DMS153 (cell line): Measurements from ENCODE around the gene SYTL5.

Source experiments
- DNase-seq: peaks from one replicate; lab custom pipeline; 2025; lab: John Stamatoyannopoulos, UW

Gene SYTL5

DNA sequence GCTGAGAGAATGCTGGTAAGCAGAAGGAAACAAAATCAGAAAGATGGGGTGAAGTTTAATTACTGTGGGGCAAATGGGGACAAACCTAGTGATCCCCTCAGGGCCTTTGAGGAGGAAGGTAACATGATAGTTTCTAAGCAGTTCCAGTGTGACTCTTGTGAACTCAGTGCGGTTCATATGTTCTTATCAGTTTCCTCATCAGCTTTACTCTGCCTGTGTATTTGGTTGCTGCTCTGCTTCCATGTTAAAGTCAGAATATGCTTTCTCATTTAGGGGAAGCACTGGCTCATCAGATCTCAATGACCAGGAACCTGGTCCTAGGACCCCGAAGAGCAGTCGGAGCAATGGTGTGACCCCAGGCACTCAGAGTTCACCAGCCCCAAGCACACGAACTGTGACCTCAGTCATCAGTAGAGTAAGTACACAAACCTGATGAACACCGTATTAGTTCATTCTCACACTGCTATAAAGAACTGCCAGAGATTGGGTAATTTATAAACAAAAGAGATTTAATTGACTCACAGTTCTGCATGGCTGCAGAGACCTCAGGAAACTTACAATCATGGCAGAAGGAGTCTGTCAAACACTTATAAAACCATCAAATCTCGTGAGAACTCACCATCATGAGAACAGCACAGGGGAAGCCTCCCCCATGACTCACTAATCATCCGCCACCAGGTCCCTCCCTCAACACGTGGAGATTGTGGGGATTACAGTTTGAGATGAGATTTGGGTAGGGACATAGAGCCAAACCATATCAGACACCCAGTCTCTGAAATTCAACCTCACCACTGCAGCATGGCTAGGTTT, 83.0 kb downstream of the SYTL5 start:
- DNase-seq = no peak

- no peak for DNase-seq
These were observed 89.7 kb downstream of the SYTL5 start for GRCh38 chrX:38095971-38096529.

GRCh38 chrX:38099688-38100087, 93.3 kb downstream of the SYTL5 start:
- DNase-seq = no peak

- DNase-seq = no peak
These were observed 95.9 kb downstream of the SYTL5 start for GRCh38 chrX:38102240-38102639.

GRCh38 chrX:38102875-38103274, 96.5 kb downstream of the SYTL5 start:
- no peak for DNase-seq

GRCh38 chrX:38103857-38104812, 97.8 kb downstream of the SYTL5 start:
- no peak for DNase-seq

GRCh38 chrX:38105216-38105725, 98.9 kb downstream of the SYTL5 start:
- DNase-seq = no peak

- DNase-seq = no peak
These were observed 100.8 kb downstream of the SYTL5 start for GRCh38 chrX:38106991-38107655.

DNA sequence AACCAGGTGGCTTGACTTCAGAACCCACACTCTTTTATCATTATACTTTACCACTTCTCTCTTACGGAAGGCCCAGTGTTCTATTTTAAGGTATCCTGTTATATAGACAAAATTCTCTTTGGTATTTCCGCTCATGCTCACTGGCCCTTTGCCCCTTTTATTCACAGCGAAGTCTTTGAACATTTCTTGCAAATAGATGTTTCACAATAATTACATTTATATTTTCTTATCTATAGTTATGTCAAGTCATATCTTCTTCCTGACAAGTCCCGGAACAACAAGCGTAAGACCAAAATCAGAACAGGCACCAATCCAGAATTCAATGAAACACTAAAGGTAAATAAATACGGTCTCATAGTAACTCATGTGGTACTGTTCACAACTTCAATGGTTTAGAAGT, 102.0 kb downstream of the SYTL5 start:
- no peak for DNase-seq

GRCh38 chrX:38109042-38109898, 102.9 kb downstream of the SYTL5 start:
- DNase-seq = no peak

DNA sequence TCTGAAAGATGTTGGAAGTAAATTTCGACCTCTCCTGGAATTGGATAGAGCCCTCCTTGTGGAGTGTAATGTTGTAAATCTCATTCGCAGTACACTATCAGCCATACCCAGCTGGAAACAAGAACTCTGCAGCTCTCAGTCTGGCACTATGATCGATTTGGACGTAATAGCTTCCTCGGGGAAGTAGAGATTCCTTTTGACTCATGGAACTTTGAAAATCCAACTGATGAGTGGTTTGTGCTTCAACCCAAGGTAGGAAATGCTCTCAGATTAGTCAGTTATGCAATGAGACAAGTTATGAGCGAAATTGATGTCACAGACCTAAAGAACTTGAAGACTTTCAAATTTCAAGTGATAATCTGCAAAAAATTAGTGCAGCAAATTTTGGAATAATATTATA, 103.9 kb downstream of the SYTL5 start:
- no peak for DNase-seq

- DNase-seq = no peak
These were observed 104.8 kb downstream of the SYTL5 start for GRCh38 chrX:38111196-38111595.

- peak; percentile 63 for DNase-seq
These were observed 106.2 kb downstream of the SYTL5 start for GRCh38 chrX:38112566-38112965.

GRCh38 chrX:38116706-38117105, 110.4 kb downstream of the SYTL5 start:
- DNase-seq = no peak

DNA sequence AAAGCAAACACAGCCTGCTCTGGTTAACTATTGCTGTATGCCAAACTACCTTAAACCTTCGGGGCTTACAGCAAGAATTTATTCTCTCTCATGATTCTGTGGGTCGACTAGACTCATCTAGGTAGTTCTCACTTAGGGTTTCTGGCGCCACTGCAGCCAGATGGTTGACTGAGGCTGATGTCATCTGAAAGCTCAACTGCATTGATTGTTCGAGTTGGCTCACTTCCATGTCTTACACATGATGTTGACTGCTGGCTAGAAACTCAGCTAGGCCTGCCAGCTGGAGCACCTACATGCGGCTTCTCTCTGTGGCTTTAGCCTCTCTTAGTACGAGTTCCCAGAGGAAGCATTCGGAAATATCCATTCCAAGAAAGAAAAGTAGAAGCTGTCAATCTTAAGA, 111.1 kb downstream of the SYTL5 start:
- DNase-seq = peak; percentile 37

DNA sequence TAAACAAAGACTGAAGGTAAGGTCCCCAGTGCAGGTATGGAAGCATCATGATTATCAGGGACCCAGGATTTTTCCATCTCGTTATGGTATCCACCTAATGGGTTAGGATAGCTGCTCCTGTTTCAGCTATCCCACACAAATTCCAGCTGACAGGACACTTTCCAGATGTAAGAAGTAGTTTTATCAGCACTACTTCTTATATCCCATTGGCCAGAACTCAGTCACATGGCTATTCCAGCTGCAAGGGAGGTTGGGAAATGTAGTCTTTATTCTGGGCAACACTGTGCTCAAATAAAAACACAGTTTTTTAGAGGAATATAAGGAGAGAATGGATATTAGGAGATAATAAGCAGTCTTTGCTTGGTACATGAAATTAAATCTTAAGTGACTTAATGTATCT, 117.6 kb downstream of the SYTL5 start:
- no peak for DNase-seq

GRCh38 chrX:38126179-38126578, 119.8 kb downstream of the SYTL5 start:
- no peak for DNase-seq

DNA sequence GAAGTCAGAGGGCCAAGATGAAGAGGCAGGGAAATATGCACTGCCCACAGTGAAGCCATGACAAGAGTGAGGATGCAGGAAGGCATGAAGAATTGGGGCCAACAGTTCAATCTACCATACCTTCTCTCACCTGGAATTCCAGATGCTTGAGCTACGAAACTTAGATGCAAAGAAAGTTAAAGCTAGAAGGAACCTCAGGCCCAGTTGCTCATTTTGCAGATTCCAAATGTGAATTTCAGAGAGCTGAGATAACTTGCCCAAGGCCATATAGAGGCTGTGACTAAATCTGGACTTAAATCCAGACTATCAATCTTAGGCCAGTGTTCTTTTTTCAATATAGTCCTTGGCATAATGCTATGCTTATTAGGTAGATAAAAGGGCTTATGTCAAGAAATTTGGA, 121.6 kb downstream of the SYTL5 start:
- DNase-seq = no peak

DNA sequence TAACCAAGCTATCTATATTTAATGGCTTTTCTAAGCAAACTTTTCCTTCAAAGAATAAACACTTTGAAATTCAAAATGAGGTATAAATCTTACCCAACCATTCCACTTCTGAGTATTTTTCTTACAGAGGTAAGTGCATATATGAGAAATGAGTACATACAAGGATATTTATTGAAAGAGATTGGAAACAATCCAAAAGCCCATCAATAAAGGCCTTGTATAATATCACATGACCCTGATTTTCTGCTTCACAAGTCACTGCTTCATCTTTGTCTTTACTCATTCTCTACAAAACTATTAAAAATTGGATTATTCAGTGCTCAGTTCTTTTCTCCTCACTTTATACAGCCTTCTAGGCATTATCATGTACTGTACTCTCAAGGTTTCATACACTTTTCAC, 123.0 kb downstream of the SYTL5 start:
- DNase-seq = no peak

GRCh38 chrX:38138157-38138891, 132.0 kb downstream of the SYTL5 start:
- DNase-seq = no peak
